MM.1S (cell line): ENCODE measurements around the gene NDUFAF5.

Source experiments
- DNase-seq: peaks from one replicate; pipeline ENCODE4 v3.0.0-alpha.2; 2015
- H2AFZ ChIP-seq: fragments of 300-600 bp; sonication (generic); 2 replicates; pipeline ENCODE4 v1.6.0; 2016; ENCODE audit warnings: antibody characterized with exemption, low read length
- H3F3A ChIP-seq: fragments of 300-600 bp; sonication (generic); 2 replicates; pipeline ENCODE4 v1.6.1; 2016; ENCODE audit warnings: mild to moderate bottlenecking, antibody characterized with exemption, low read length, moderate library complexity, mixed read lengths; ENCODE audit not compliant: insufficient read depth
- H3K27ac ChIP-seq: fragments of 300-600 bp; sonication (generic); 2 replicates; pipeline ENCODE4 v1.5.1; 2016; ENCODE audit warnings: mild to moderate bottlenecking, low read length
- H3K27me3 ChIP-seq: fragments of 300-600 bp; sonication (generic); replicated peaks from 2 replicates; pipeline ENCODE4 v1.6.0; 2016; ENCODE audit warnings: low read length; ENCODE audit not compliant: insufficient read depth
- H3K36me3 ChIP-seq: fragments of 300-600 bp; sonication (generic); replicated peaks from 2 replicates; pipeline ENCODE4 v1.6.1; 2016; ENCODE audit warnings: mild to moderate bottlenecking, low read length, mixed read lengths; ENCODE audit not compliant: insufficient read depth
- H3K4me1 ChIP-seq: fragments of 300-600 bp; sonication (generic); 2 replicates; pipeline ENCODE4 v1.6.1; 2016; ENCODE audit warnings: low read length, mixed read lengths
- H3K4me2 ChIP-seq: fragments of 300-600 bp; sonication (generic); 2 replicates; pipeline ENCODE4 v1.6.0; 2016; ENCODE audit warnings: low read depth, low read length
- H3K4me3 ChIP-seq: fragments of 300-600 bp; sonication (generic); 2 replicates; pipeline ENCODE4 v1.5.1; 2016; ENCODE audit warnings: low read length, mixed read lengths
- H3K79me2 ChIP-seq: fragments of 300-600 bp; sonication (generic); 2 replicates; pipeline ENCODE4 v1.6.1; 2016; ENCODE audit warnings: mixed run types, low read length, mixed read lengths
- H3K9ac ChIP-seq: fragments of 300-600 bp; sonication (generic); 2 replicates; pipeline ENCODE4 v1.6.1; 2016; ENCODE audit warnings: low read length, mixed read lengths
- H3K9me2 ChIP-seq: fragments of 300-600 bp; sonication (generic); replicated peaks from 2 replicates; pipeline ENCODE4 v1.6.1; 2016; ENCODE audit warnings: mild to moderate bottlenecking, low read length, mixed read lengths; ENCODE audit not compliant: insufficient read depth
- H3K9me3 ChIP-seq: fragments of 300-600 bp; sonication (generic); replicated peaks from 2 replicates; pipeline ENCODE4 v1.6.1; 2016; ENCODE audit warnings: mild to moderate bottlenecking, low read length, mixed read lengths; ENCODE audit not compliant: insufficient read depth
- H4K20me1 ChIP-seq: fragments of 300-600 bp; sonication (generic); 2 replicates; pipeline ENCODE4 v1.6.1; 2016; ENCODE audit warnings: mild to moderate bottlenecking, low read length, moderate library complexity, mixed read lengths; ENCODE audit not compliant: insufficient read depth
- CTCF ChIP-seq: fragments of 300-600 bp; sonication (generic); IDR thresholded peaks from 2 replicates; pipeline ENCODE4 v1.5.1; 2016; ENCODE audit warnings: antibody characterized with exemption, low read length, mixed read lengths
- EZH2 ChIP-seq: fragments of 300-600 bp; sonication (generic); optimal IDR thresholded peaks from 2 replicates; pipeline ENCODE3; 2017; ENCODE audit warnings: low read depth, mild to moderate bottlenecking, antibody characterized with exemption, low read length, mixed read lengths
- EZH2phosphoT487 ChIP-seq: fragments of 300-600 bp; sonication (generic); IDR thresholded peaks from 2 replicates; pipeline ENCODE4 v1.6.1; 2018; ENCODE audit warnings: antibody characterized with exemption, low read length

NDUFAF5 gene

GRCh38 chr20:13790708-13791107, 5.9 kb downstream of the NDUFAF5 start:
- H3K9ac ChIP-seq: no peak overlapping the region
- peaks cover 15% of the 10 kb centered on the region; the same call in 1 of the 2 replicates for H3K36me3 ChIP-seq
- H3K27ac ChIP-seq: no peak overlapping the region
- H3K4me3 ChIP-seq: no peak overlapping the region
- H3K9me3 ChIP-seq: no peaks in the 10 kb centered on the region
- no peak for DNase-seq
- H3K4me2 ChIP-seq: no peak overlapping the region
- peaks cover 3% of the 10 kb centered on the region; the same call in 1 of the 2 replicates for H3F3A ChIP-seq
- H4K20me1 ChIP-seq: no peaks in the 10 kb centered on the region
- H3K79me2 ChIP-seq: peaks cover 44% of the 10 kb centered on the region
- H3K9me2 ChIP-seq: no peaks in the 10 kb centered on the region
- peaks cover 9% of the 10 kb centered on the region for H3K4me1 ChIP-seq
- H3K27me3 ChIP-seq: no peaks in the 10 kb centered on the region
- TF ChIP-seq EZH2 (no peak), CTCF (no peak), EZH2phosphoT487 (no peak)
- H2AFZ ChIP-seq: no peak overlapping the region

- H3K27ac ChIP-seq: no peak overlapping the region
- H3K4me1 ChIP-seq: peaks cover under 1% of the 10 kb centered on the region; the same call in 1 of the 2 replicates
- H3K4me3 ChIP-seq: no peak overlapping the region
- H3K9me3 ChIP-seq: no peaks in the 10 kb centered on the region
- H3K27me3 ChIP-seq: no peaks in the 10 kb centered on the region
- H3K9me2 ChIP-seq: no peaks in the 10 kb centered on the region
- no peak overlapping the region for H2AFZ ChIP-seq
- no peak for DNase-seq
- H3K9ac ChIP-seq: no peak overlapping the region
- H3K36me3 ChIP-seq: peaks cover 15% of the 10 kb centered on the region; the same call in 1 of the 2 replicates
- no peaks in the 10 kb centered on the region for H4K20me1 ChIP-seq
- TF ChIP-seq EZH2: no peak
- TF ChIP-seq EZH2phosphoT487: no peak
- TF ChIP-seq CTCF: no peak
- no peak overlapping the region for H3K4me2 ChIP-seq
- no peaks in the 10 kb centered on the region for H3F3A ChIP-seq
- peaks cover 33% of the 10 kb centered on the region for H3K79me2 ChIP-seq
Measured at GRCh38 chr20:13791540-13792459, 7.0 kb downstream of the NDUFAF5 start.

- Histone ChIP-seq H3K27ac (no peak overlapping the region), H3K4me1 (no peaks in the 10 kb centered on the region), H3K4me3 (no peak overlapping the region), H2AFZ (no peak overlapping the region), H3K9ac (no peak overlapping the region), H3F3A (no peaks in the 10 kb centered on the region), H3K9me3 (no peaks in the 10 kb centered on the region), H4K20me1 (no peaks in the 10 kb centered on the region), H3K36me3 (peaks cover 15% of the 10 kb centered on the region; the same call in 1 of the 2 replicates), H3K79me2 (peaks cover 22% of the 10 kb centered on the region), H3K4me2 (no peak overlapping the region), H3K9me2 (no peaks in the 10 kb centered on the region), H3K27me3 (no peaks in the 10 kb centered on the region)
- no peak for DNase-seq
- TF ChIP-seq EZH2: no peak
- no peak for TF ChIP-seq EZH2phosphoT487
- no peak for TF ChIP-seq CTCF
Measured at GRCh38 chr20:13793001-13793400, 8.2 kb downstream of the NDUFAF5 start.
